ENCODE data around the gene POLN.

Gene POLN

DNA sequence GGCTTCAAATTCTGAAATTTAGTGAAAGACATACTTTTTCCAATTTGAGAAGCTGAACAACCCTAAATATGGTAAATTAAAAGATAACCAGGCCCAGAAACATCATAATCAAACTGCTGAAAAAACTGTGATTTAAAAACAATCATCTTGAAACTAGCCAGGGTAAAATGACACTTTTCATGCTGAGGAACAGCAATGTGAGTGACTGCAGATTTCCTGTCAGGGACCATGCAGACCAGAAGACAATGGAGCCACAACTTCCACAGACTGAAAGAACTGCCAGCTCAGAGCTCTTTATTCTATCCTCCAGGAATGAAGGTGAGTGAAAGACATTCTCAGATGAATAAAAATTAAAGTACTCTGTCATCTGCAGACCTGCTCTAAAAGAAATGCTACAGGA is 109.5 kb downstream of the POLN start:
- Histone ChIP-seq H3K4me3 (ENCODE audit: low read length) (no peak overlapping the region), H2AFZ (ENCODE audit: low read depth, low read length) (no peak overlapping the region), H3K27me3 (ENCODE audit: insufficient read depth, low read length) (no peaks in the 10 kb centered on the region), H3K9me3 (ENCODE audit: low read length) (peaks cover 2% of the 10 kb centered on the region), H3K4me1 (ENCODE audit: insufficient read depth, low read length) (no peaks in the 10 kb centered on the region), H3K36me3 (ENCODE audit: insufficient read depth, low read length) (no peaks in the 10 kb centered on the region)

DNA sequence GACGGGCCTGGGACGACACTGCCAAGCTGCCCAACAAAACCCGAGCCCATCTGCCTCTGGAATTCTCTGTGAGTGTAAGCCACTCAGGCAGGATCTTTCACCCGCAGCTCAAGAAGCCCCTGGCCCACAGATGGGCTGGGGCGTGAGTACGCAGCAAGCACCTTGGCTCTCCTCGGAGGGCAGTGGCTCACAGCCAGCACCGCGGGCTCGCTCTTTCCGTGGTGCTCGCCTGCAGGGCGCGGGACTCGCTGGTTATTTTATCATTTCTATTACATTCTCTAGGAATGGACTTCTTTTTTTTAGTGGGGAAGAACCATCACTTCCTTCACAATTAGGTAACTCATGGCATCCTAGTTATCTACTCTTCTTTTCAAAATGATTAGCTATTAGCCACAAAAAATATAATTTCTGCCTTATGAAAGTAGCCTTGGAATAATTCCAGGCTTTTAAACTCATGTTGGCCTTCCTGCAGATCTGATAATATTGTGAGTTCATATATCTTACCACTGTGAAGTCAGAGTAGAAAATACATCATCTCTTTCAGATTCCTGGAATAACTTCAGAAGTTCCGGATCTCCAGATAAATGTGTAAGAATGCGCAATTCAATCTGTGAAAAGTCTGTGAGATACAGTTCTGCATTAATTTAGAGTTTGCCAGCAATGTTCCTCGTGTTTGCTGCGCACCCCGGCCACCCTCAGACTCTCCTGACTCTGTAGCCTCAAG is 114.2 kb downstream of the POLN start:
- Histone ChIP-seq H2AFZ (ENCODE audit: low read depth, low read length) (no peak overlapping the region), H3K9me3 (ENCODE audit: low read length) (peaks cover 2% of the 10 kb centered on the region), H3K36me3 (ENCODE audit: insufficient read depth, low read length) (no peaks in the 10 kb centered on the region), H3K4me3 (ENCODE audit: low read length) (no peak overlapping the region), H3K27me3 (ENCODE audit: insufficient read depth, low read length) (no peaks in the 10 kb centered on the region), H3K4me1 (ENCODE audit: insufficient read depth, low read length) (no peaks in the 10 kb centered on the region)

DNA sequence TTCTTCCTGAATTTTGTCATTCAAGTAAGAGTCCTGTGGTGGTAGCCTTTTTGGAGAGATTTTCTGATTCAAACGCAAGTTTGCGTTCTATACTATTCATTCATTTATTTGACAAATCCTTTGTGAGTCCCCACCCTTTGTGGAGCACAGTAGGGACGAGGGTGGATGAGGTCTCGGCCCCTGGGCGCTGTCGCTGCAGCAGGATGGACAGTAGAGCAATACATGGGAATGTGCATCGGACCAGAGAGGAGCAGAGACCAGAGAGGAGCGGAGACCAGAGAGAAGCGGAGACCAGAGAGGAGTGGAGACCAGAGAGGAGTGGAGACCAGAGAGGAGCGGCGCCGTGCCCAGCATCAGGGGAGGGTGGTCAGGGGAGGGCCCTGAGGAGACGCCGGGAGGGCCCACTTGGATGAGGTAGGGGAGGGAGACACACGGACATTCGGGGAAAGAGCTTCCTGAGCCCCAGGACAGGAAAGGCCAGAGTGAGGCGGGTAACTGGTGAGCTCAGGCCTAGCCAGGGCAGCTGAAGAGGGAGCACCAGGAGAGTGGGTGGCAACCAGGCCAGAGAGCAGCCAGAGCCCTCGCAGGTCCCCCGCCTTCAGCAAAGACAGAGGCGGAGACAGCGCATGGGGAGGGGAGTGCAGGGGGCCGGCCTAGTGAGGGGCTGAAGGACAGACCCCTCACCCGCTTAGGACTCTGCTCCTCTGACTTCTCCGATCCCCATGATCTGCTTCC is 115.4 kb downstream of the POLN start:
- no peaks in the 10 kb centered on the region for H3K4me1 ChIP-seq (ENCODE audit: insufficient read depth, low read length)
- no peaks in the 10 kb centered on the region for H3K9me3 ChIP-seq (ENCODE audit: low read length)
- H3K4me3 ChIP-seq (ENCODE audit: low read length), result no peak overlapping the region
- H2AFZ ChIP-seq (ENCODE audit: low read depth, low read length), result no peak overlapping the region
- no peaks in the 10 kb centered on the region for H3K27me3 ChIP-seq (ENCODE audit: insufficient read depth, low read length)
- no peaks in the 10 kb centered on the region for H3K36me3 ChIP-seq (ENCODE audit: insufficient read depth, low read length)

DNA sequence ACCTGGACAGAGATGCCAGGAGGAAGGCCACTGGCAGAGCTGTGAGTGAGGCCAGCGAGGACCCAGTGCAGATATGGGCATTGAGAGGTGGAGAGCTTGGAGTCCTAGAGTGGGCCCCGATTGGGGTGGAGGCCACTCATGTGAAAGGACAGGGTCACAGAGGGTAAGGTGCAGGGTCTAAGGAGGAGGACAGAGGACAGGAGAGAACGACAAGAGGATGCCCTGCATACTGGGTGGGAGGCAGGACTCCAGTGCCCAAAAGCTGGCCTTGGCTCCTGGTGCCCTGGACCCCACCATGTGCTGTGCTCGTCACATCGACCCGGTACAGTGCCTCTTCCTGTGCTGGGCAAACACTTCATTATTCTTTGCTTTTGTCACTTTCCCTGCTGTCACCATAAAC is 116.1 kb downstream of the POLN start:
- Histone ChIP-seq H3K9me3 (ENCODE audit: low read length) (no peaks in the 10 kb centered on the region), H3K27me3 (ENCODE audit: insufficient read depth, low read length) (no peaks in the 10 kb centered on the region), H2AFZ (ENCODE audit: low read depth, low read length) (no peak overlapping the region), H3K36me3 (ENCODE audit: insufficient read depth, low read length) (no peaks in the 10 kb centered on the region), H3K4me3 (ENCODE audit: low read length) (no peak overlapping the region), H3K4me1 (ENCODE audit: insufficient read depth, low read length) (no peaks in the 10 kb centered on the region)

DNA sequence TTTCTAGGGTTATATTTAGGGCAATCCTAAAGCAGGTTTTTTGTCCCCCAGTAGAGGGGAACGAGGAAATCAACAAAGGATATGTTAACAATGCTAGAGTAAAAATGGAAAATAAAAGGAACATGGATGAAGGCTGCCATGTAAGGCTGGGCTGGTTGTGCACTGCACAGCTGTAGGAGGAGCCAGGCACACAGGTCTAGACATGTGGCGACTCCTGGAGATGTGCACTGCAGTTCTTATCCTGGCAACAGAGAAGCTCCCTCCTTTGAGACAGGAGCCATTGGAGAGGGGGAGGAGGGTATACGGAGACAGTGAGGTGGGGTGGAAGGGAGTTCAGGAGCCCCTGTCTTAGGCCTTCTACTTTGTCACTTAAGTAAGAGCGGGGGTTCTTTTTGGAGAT is 116.9 kb downstream of the POLN start:
- no peaks in the 10 kb centered on the region for H3K9me3 ChIP-seq (ENCODE audit: low read length)
- H3K4me1 ChIP-seq (ENCODE audit: insufficient read depth, low read length), result no peaks in the 10 kb centered on the region
- no peak overlapping the region for H3K4me3 ChIP-seq (ENCODE audit: low read length)
- H3K27me3 ChIP-seq (ENCODE audit: insufficient read depth, low read length), result no peaks in the 10 kb centered on the region
- H3K36me3 ChIP-seq (ENCODE audit: insufficient read depth, low read length), result no peaks in the 10 kb centered on the region
- no peak overlapping the region for H2AFZ ChIP-seq (ENCODE audit: low read depth, low read length)

DNA sequence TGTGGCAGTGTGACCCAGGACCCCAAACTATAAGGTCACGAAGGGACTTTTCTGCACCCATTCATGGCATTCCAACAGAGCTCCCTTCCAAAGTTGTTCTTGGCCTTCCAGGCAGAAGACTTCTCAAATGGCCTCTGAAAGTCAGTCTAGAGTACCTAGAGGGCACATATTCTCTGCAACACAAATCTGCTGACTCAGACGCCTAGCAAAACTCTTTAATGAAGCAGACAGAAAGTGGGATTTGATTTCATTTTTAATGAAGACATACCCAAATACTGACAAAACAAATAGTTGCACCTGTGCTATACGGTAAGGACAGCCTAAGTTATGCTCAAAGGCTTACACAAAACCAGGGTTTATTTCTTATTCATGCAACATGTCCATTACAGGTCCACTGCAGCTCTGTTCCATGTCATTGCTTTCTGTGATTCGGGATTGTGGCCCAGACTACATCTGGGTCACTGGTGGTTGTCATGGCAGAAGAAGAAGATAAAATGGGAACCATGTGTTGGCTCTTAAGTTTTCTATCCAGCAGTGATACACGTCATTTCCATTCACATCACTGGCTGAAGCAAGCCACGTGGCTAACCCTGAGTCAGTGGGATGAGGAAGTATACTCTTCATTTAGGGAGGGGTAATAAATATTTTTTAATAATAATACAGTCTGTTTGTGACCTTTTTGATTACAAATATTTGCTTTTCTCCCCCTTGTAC is 125.1 kb downstream of the POLN start:
- no peaks in the 10 kb centered on the region for H3K27me3 ChIP-seq (ENCODE audit: insufficient read depth, low read length)
- H3K4me3 ChIP-seq (ENCODE audit: low read length), result no peak overlapping the region
- no peaks in the 10 kb centered on the region for H3K36me3 ChIP-seq (ENCODE audit: insufficient read depth, low read length)
- H2AFZ ChIP-seq (ENCODE audit: low read depth, low read length), result no peak overlapping the region
- no peaks in the 10 kb centered on the region for H3K4me1 ChIP-seq (ENCODE audit: insufficient read depth, low read length)
- H3K9me3 ChIP-seq (ENCODE audit: low read length), result no peaks in the 10 kb centered on the region

DNA sequence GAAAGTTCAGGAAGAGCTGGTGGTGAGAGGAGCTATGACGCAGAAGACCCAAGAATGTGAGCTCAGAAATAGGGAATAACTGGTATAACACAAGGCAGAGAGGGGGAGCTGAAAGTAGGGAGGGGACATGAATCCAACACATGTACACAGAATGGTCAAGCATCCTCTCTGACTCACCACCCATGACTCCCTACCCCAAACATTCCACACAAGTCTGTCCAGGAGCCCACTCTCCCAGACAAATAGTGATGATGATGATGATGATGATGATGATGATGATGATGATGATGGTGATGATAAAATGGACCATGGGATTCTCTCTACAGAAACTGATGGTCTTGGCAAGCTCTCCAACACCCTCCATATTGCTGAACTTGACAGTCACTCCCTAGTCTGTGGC is 136.4 kb downstream of the POLN start:
- no peaks in the 10 kb centered on the region for H3K36me3 ChIP-seq (ENCODE audit: insufficient read depth, low read length)
- H3K9me3 ChIP-seq (ENCODE audit: low read length), result peaks cover 19% of the 10 kb centered on the region
- H3K4me1 ChIP-seq (ENCODE audit: insufficient read depth, low read length), result no peaks in the 10 kb centered on the region

DNA sequence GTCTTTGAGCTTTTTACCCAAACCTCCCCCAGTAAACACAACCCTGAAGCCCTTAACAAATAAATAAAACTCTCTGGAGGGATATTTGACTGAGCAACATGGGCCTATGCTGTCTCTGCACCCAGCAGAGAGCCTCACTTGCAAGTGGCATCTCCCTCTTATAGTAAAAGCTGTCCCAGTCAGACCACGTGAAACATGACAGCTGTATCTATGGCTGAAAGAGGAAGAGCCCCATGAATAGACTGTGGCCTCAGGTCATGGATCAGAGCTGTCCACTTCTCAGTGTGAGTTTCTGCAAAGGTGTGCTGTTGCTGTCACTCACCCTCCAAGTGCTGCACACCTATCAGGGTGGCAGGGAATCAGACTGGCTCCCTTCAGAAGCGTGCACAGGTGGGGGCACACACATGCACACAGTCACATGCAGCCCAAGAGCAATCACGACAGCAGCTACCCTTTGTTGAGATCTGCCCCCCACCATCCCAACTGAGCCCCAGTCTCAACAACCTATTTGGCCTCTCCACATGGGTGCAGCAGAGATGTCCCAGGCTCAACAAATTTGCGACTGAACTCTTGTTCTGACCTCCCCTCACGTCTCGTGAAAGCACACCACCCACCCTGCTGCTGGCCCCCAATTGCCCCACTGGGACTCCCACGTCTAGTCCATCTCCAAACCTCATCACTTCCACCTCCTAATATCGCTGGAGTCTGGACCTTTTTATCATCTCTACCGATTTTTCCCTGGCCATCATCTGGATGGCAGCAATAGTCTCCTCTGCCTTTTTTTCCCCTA is 137.2 kb downstream of the POLN start:
- no peak overlapping the region for H3K4me3 ChIP-seq (ENCODE audit: low read length)
- H3K36me3 ChIP-seq (ENCODE audit: insufficient read depth, low read length), result no peaks in the 10 kb centered on the region
- H3K27me3 ChIP-seq (ENCODE audit: insufficient read depth, low read length), result peaks cover 4% of the 10 kb centered on the region
- H2AFZ ChIP-seq (ENCODE audit: low read depth, low read length), result no peak overlapping the region
- H3K9me3 ChIP-seq (ENCODE audit: low read length), result peaks cover 19% of the 10 kb centered on the region
- no peaks in the 10 kb centered on the region for H3K4me1 ChIP-seq (ENCODE audit: insufficient read depth, low read length)

More for the DNA sequence above, 136.4 kb downstream of the POLN start:
- H3K4me3 ChIP-seq (ENCODE audit: low read length), result no peak overlapping the region
- no peak overlapping the region for H2AFZ ChIP-seq (ENCODE audit: low read depth, low read length)
- peaks cover 4% of the 10 kb centered on the region for H3K27me3 ChIP-seq (ENCODE audit: insufficient read depth, low read length)

DNA sequence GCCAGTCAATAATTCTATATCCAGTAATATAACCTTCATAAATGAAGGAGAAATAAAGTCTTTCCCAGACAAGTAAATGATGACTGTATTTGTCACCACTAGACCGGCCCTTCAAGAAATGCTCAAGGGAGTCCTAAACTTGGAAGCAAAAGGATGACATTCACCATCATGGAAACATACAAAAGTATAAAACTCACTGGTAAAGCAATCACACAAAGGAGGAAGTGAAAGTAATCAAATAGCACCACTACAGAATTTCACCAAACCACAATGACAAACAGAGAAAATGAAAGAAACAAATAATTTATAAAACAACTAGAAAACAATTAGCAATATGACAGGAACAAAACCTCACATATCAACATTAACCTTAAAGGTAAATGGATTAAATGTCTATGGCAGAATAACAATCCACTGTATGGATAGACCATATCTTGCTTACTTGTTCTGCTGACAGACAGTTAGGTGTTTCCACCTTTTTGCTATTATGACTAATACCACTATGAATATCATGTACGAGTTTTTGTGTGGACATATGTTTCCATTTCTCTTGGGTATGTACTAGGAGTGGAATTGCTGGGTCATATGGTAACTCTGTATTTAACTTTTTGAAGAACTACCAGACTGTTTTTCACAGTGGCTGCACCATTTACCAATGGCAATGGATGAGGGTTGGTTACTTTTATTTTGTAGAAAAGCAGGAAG is 137.9 kb downstream of the POLN start:
- Histone ChIP-seq H3K27me3 (ENCODE audit: insufficient read depth, low read length) (peaks cover 4% of the 10 kb centered on the region), H3K4me1 (ENCODE audit: insufficient read depth, low read length) (no peaks in the 10 kb centered on the region), H3K4me3 (ENCODE audit: low read length) (no peak overlapping the region), H3K9me3 (ENCODE audit: low read length) (peaks cover 19% of the 10 kb centered on the region), H2AFZ (ENCODE audit: low read depth, low read length) (no peak overlapping the region), H3K36me3 (ENCODE audit: insufficient read depth, low read length) (no peaks in the 10 kb centered on the region)

DNA sequence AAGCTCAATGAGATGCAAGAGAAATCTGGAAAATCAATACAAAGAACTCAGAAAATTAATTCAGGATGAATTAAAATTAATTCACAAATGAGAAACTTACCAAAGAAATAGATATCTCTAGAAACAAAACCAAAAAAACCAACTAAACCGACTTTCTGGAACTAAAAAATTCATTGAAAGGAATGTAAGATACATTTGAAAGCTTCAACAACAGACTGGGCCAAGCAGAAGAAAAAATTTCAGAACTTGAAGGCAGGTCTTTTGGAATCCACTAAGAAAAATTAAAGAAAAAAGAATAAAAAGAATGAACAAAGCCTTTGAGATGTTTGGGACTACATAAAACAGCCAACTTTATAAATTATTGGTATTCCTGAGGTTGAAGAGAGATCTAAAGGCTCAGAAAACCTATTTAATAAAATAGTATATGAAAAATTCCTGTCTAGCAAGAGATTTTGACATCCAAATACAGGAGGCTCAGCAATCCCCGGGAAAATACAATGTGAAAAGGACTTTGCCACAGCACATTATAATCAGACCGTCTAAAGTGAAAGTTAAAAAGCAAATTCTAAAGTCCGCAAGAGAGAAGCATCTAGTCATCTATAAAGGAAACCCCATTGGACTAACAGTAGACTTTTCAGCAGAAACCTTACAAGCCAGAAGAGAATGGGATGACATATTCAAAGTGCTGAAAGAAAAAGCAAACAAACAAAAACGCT is 138.6 kb downstream of the POLN start:
- Histone ChIP-seq H3K27me3 (ENCODE audit: insufficient read depth, low read length) (peaks cover 4% of the 10 kb centered on the region), H2AFZ (ENCODE audit: low read depth, low read length) (no peak overlapping the region), H3K9me3 (ENCODE audit: low read length) (peaks cover 19% of the 10 kb centered on the region), H3K36me3 (ENCODE audit: insufficient read depth, low read length) (no peaks in the 10 kb centered on the region), H3K4me3 (ENCODE audit: low read length) (no peak overlapping the region), H3K4me1 (ENCODE audit: insufficient read depth, low read length) (no peaks in the 10 kb centered on the region)

DNA sequence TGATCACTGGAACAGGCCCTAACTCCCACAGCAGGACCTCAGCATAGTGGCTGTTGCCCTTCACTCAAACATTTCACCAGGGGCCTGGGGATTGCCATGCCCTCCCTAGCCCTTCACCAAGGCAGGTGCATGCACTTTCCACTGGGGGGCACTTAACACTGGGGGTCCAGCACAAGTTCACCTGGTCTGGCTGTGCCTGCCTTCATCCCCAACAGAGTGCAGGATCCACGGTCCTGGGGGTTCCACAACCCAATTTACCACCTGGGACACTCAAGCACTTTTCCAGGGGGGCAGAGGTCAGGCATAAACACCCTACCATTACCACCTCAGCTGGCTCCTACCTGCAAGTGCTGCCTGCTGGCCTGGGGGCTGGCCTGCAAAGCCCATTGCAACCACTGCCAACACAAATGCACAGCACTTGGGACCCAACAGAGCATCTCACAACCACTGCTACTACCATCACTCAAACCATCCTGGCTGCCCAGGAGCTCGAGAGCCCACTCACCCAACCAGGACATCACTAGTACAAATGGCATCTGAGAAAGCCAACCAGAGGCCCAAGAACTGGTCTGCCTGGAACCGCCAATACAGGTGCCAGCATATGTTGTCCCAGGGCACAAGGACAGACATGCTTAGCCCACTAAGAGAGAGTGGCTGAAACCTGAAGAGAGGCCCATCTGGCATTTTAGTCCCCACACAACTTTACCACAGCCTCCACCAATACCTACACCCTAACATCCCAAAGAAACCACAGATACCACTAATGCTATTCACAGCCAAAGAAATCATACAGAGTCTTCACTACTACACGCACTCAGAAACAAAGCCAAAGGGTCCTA is 139.7 kb downstream of the POLN start:
- Histone ChIP-seq H2AFZ (ENCODE audit: low read depth, low read length) (no peak overlapping the region), H3K4me1 (ENCODE audit: insufficient read depth, low read length) (no peaks in the 10 kb centered on the region), H3K27me3 (ENCODE audit: insufficient read depth, low read length) (peaks cover 1% of the 10 kb centered on the region), H3K9me3 (ENCODE audit: low read length) (peaks cover 19% of the 10 kb centered on the region), H3K4me3 (ENCODE audit: low read length) (no peak overlapping the region), H3K36me3 (ENCODE audit: insufficient read depth, low read length) (no peaks in the 10 kb centered on the region)
